Measurements from ENCODE around the gene RNF151. TPM values are rescaled to one million over a fixed set of nuclear protein-coding genes. Genes with fewer than 3 reads are reported as not detected.
"Not testable (repeated sequence)": the region's sequence is repeated elsewhere in the genome, so short reads cannot be mapped to it uniquely, and the experiment has no call there.

RNF151 gene
- total RNA-seq, 1 donor from 2014 or later, result 0.39 TPM

GRCh38 chr16:1958143-1958491 is 8.5 kb upstream of the RNF151 start:
- Mint-ChIP-seq H3K36me3 (ENCODE audit: low read depth) (peaks cover 34% of the 10 kb centered on the region), H3K4me1 (ENCODE audit: low read depth) (peaks cover 23% of the 10 kb centered on the region)
- H3K27me3 Mint-ChIP-seq (ENCODE audit: low read depth); H3K27ac Mint-ChIP-seq; H3K4me3 Mint-ChIP-seq (ENCODE audit: low read depth); intact Hi-C loops (cut with micrococcal nuclease); DNase-seq (ENCODE audit: low spot score); H3K9me3 Mint-ChIP-seq: not testable (repeated sequence)

GRCh38 chr16:1958715-1959268 is 7.9 kb upstream of the RNF151 start:
- H3K4me1 Mint-ChIP-seq (ENCODE audit: low read depth), result peaks cover 26% of the 10 kb centered on the region
- DNase-seq (ENCODE audit: low spot score), result no peak
- peak overlapping the region; percentile 95 for H3K4me3 Mint-ChIP-seq (ENCODE audit: low read depth)
- H3K27me3 Mint-ChIP-seq (ENCODE audit: low read depth), result no peaks in the 10 kb centered on the region
- H3K36me3 Mint-ChIP-seq (ENCODE audit: low read depth), result peaks cover 40% of the 10 kb centered on the region
- intact Hi-C loops (cut with micrococcal nuclease), result loop anchor here (1.0 kb wide), 2 partner anchors 15 to 176 kb away; partner anchors contain the start of genes MSRB1, NUBP2 and SPSB3
- H3K9me3 Mint-ChIP-seq, result no peaks in the 10 kb centered on the region
- no peak overlapping the region for H3K27ac Mint-ChIP-seq

GRCh38 chr16:1959269-1960039 is 7.2 kb upstream of the RNF151 start, which contains the start of gene NDUFB10:
TSS of gene NDUFB10 (plus strand) at chr16:1959538. CDS start at chr16:1959625, 87 bp downstream.
- no peaks in the 10 kb centered on the region for H3K9me3 Mint-ChIP-seq
- peak; percentile 91 for DNase-seq (ENCODE audit: low spot score)
- peak within 1 kb of the TSS; percentile 89 for H3K27ac Mint-ChIP-seq
- H3K4me1 Mint-ChIP-seq (ENCODE audit: low read depth), result peaks cover 26% of the 10 kb centered on the region
- intact Hi-C loops (cut with micrococcal nuclease), result loop anchor here (1.0 kb wide), 2 partner anchors 16 to 177 kb away; partner anchors contain the start of genes MSRB1, NUBP2 and SPSB3
- H3K27me3 Mint-ChIP-seq (ENCODE audit: low read depth), result no peaks in the 10 kb centered on the region
- peak within 1 kb of the TSS; percentile 95 for H3K4me3 Mint-ChIP-seq (ENCODE audit: low read depth)
- H3K36me3 Mint-ChIP-seq (ENCODE audit: low read depth), result peaks cover 47% of the 10 kb centered on the region

GRCh38 chr16:1960665-1961630 is 5.7 kb upstream of the RNF151 start:
- Mint-ChIP-seq H3K36me3 (ENCODE audit: low read depth) (peaks cover 56% of the 10 kb centered on the region), H3K4me1 (ENCODE audit: low read depth) (peaks cover 32% of the 10 kb centered on the region), H3K27ac (peak overlapping the region; percentile 89), H3K4me3 (ENCODE audit: low read depth) (peak overlapping the region; percentile 95), H3K27me3 (ENCODE audit: low read depth) (no peaks in the 10 kb centered on the region), H3K9me3 (no peaks in the 10 kb centered on the region)
- intact Hi-C loops (cut with micrococcal nuclease), result no loop called here
- no peak for DNase-seq (ENCODE audit: low spot score)

GRCh38 chr16:1961651-1962067 is 5.0 kb upstream of the RNF151 start:
- peaks cover 56% of the 10 kb centered on the region for H3K36me3 Mint-ChIP-seq (ENCODE audit: low read depth)
- intact Hi-C loops (cut with micrococcal nuclease), result no loop called here
- peak overlapping the region; percentile 98 for H3K4me3 Mint-ChIP-seq (ENCODE audit: low read depth)
- no peak for DNase-seq (ENCODE audit: low spot score)
- H3K4me1 Mint-ChIP-seq (ENCODE audit: low read depth), result peaks cover 32% of the 10 kb centered on the region
- no peaks in the 10 kb centered on the region for H3K27me3 Mint-ChIP-seq (ENCODE audit: low read depth)
- H3K27ac Mint-ChIP-seq, result peak overlapping the region; percentile 71
- H3K9me3 Mint-ChIP-seq, result no peaks in the 10 kb centered on the region

GRCh38 chr16:1962161-1963153 is 4.2 kb upstream of the RNF151 start:
- peaks cover 32% of the 10 kb centered on the region for H3K4me1 Mint-ChIP-seq (ENCODE audit: low read depth)
- intact Hi-C loops (cut with micrococcal nuclease), result not testable (repeated sequence)

GRCh38 chr16:1963806-1964505 is 2.7 kb upstream of the RNF151 start:
- H3K36me3 Mint-ChIP-seq (ENCODE audit: low read depth), result peaks cover 56% of the 10 kb centered on the region
- no peaks in the 10 kb centered on the region for H3K27me3 Mint-ChIP-seq (ENCODE audit: low read depth)
- peak overlapping the region; percentile 84 for H3K27ac Mint-ChIP-seq
- peak overlapping the region; percentile 98 for H3K4me3 Mint-ChIP-seq (ENCODE audit: low read depth)
- no peaks in the 10 kb centered on the region for H3K9me3 Mint-ChIP-seq
- peaks cover 32% of the 10 kb centered on the region for H3K4me1 Mint-ChIP-seq (ENCODE audit: low read depth)
- intact Hi-C loops (cut with micrococcal nuclease), result loop anchor here (2.0 kb wide), 2 partner anchors 27 to 181 kb away; partner anchors contain the start of genes NUBP2 and SPSB3
- no peak for DNase-seq (ENCODE audit: low spot score)

More at GRCh38 chr16:1962161-1963153, 4.2 kb upstream of the RNF151 start:
- not testable (repeated sequence) for DNase-seq (ENCODE audit: low spot score); H3K27me3 Mint-ChIP-seq (ENCODE audit: low read depth); H3K9me3 Mint-ChIP-seq
- H3K27ac Mint-ChIP-seq, result peak overlapping the region; percentile 71
- H3K36me3 Mint-ChIP-seq (ENCODE audit: low read depth), result peaks cover 56% of the 10 kb centered on the region
- H3K4me3 Mint-ChIP-seq (ENCODE audit: low read depth), result peak overlapping the region; percentile 98

- peak within 1 kb of the TSS; percentile 98 for H3K4me3 Mint-ChIP-seq (ENCODE audit: low read depth)
- H3K36me3 Mint-ChIP-seq (ENCODE audit: low read depth), result peaks cover 55% of the 10 kb centered on the region
- intact Hi-C loops (cut with micrococcal nuclease), result loop anchor here (2.0 kb wide), 2 partner anchors 26 to 182 kb away; partner anchors contain the start of genes NUBP2 and SPSB3
- no peaks in the 10 kb centered on the region for H3K9me3 Mint-ChIP-seq
- DNase-seq (ENCODE audit: low spot score), result peak; percentile 99
- H3K27me3 Mint-ChIP-seq (ENCODE audit: low read depth), result no peaks in the 10 kb centered on the region
- peaks cover 30% of the 10 kb centered on the region for H3K4me1 Mint-ChIP-seq (ENCODE audit: low read depth)
- H3K27ac Mint-ChIP-seq, result peak within 1 kb of the TSS; percentile 94
These were observed 1.9 kb upstream of the RNF151 start, which contains the start of gene RPS2 for GRCh38 chr16:1964506-1965395. TSS of gene RPS2 (minus strand) at chr16:1964826. CDS start at chr16:1964625, 201 bp downstream.

- no peaks in the 10 kb centered on the region for H3K27me3 Mint-ChIP-seq (ENCODE audit: low read depth)
- intact Hi-C loops (cut with micrococcal nuclease), result loop anchor here (2.0 kb wide), 2 partner anchors 25 to 183 kb away; partner anchors contain the start of genes NUBP2 and SPSB3
- DNase-seq (ENCODE audit: low spot score), result no peak
- H3K4me3 Mint-ChIP-seq (ENCODE audit: low read depth), result peak overlapping the region; percentile 98
- H3K9me3 Mint-ChIP-seq, result no peaks in the 10 kb centered on the region
- H3K36me3 Mint-ChIP-seq (ENCODE audit: low read depth), result peaks cover 48% of the 10 kb centered on the region
- peak overlapping the region; percentile 94 for H3K27ac Mint-ChIP-seq
- peaks cover 30% of the 10 kb centered on the region for H3K4me1 Mint-ChIP-seq (ENCODE audit: low read depth)
These were observed 1.2 kb upstream of the RNF151 start for GRCh38 chr16:1965396-1966001.

Data from activated T-helper 2 cell treated with anti-CD3 and anti-CD28 coated beads, Interferon-gamma antibody, Interleukin-2, Interleukin-4, amounts not matched to agents 10 μg/mL and 5 μg/mL and 100 μg/mL, durations not matched to agents 14 hours and 24 hours and 36 hours (primary cell).